DOHH2 (cell line): Measurements from ENCODE around the gene DHRS9.
"Not testable (repeated sequence)": the region's sequence is repeated elsewhere in the genome, so short reads cannot be mapped to it uniquely, and the experiment has no call there.

Source experiments
- H3F3A ChIP-seq: fragments of 200-600 bp; sonication (generic), shearing (Covaris generic); 2 replicates; pipeline ENCODE4 v1.6.0; 2016; ENCODE audit warnings: antibody characterized with exemption, mild to moderate bottlenecking; ENCODE audit not compliant: control insufficient read depth, insufficient read depth
- H3K27ac ChIP-seq: fragments of 200-600 bp; sonication (generic); 2 replicates; pipeline ENCODE4 v1.5.1; 2014; ENCODE audit warnings: low read depth, mild to moderate bottlenecking, low read length, moderate library complexity
- H3K27me3 ChIP-seq: fragments of 200-600 bp; sonication (generic); 2 replicates; pipeline ENCODE4 v1.6.1; 2014; ENCODE audit warnings: mild to moderate bottlenecking, low read length, mixed read lengths; ENCODE audit not compliant: control insufficient read depth
- H3K36me3 ChIP-seq: fragments of 200-600 bp; sonication (generic); 2 replicates; pipeline ENCODE4 v1.6.1; 2014; ENCODE audit warnings: mild to moderate bottlenecking, low read length, moderate library complexity, mixed read lengths; ENCODE audit not compliant: control insufficient read depth
- H3K4me1 ChIP-seq: fragments of 200-600 bp; sonication (generic); 2 replicates; pipeline ENCODE4 v1.6.1; 2014; ENCODE audit warnings: mild to moderate bottlenecking, low read length, mixed read lengths; ENCODE audit not compliant: control insufficient read depth
- H3K4me2 ChIP-seq: fragments of 200-600 bp; sonication (generic); 2 replicates; pipeline ENCODE4 v1.6.0; 2014; ENCODE audit warnings: mild to moderate bottlenecking, low read length, moderate library complexity
- H3K4me3 ChIP-seq: fragments of 200-600 bp; sonication (generic); 2 replicates; pipeline ENCODE4 v1.5.1; 2014; ENCODE audit warnings: mild to moderate bottlenecking, low read length, mixed read lengths
- H3K79me2 ChIP-seq: fragments of 200-600 bp; sonication (generic); 2 replicates; pipeline ENCODE4 v1.6.1; 2014; ENCODE audit warnings: mild to moderate bottlenecking, low read length, mixed read lengths; ENCODE audit not compliant: control insufficient read depth
- H3K9me2 ChIP-seq: fragments of 200-600 bp; sonication (generic); replicated peaks from 2 replicates; pipeline ENCODE4 v1.6.1; 2014; ENCODE audit warnings: mild to moderate bottlenecking, low read length, mixed read lengths; ENCODE audit not compliant: control insufficient read depth
- H3K9me3 ChIP-seq: fragments of 200-600 bp; sonication (generic); 2 replicates; pipeline ENCODE4 v1.6.1; 2014; ENCODE audit warnings: antibody characterized with exemption, low read length, mixed read lengths; ENCODE audit not compliant: control insufficient read depth, insufficient read depth
- H4K20me1 ChIP-seq: fragments of 200-600 bp; sonication (generic); 2 replicates; pipeline ENCODE4 v1.6.0; 2014; ENCODE audit warnings: low read depth, mild to moderate bottlenecking, antibody characterized with exemption, low read length, moderate library complexity; ENCODE audit not compliant: control insufficient read depth, insufficient read depth
- CTCF ChIP-seq: fragments of 200-600 bp; sonication (generic); IDR thresholded peaks from one replicate; pipeline ENCODE4 v1.5.1; 2014; ENCODE audit warnings: antibody characterized with exemption, mild to moderate bottlenecking, low read depth, low read length; ENCODE audit not compliant: poor library complexity, severe bottlenecking
- EZH2phosphoT487 ChIP-seq: fragments of 200-600 bp; sonication (generic); IDR thresholded peaks from 2 replicates; pipeline ENCODE4 v1.6.1; 2017; ENCODE audit warnings: borderline replicate concordance, mild to moderate bottlenecking, antibody characterized with exemption, low read length, moderate library complexity, mixed read lengths

Gene DHRS9

DNA sequence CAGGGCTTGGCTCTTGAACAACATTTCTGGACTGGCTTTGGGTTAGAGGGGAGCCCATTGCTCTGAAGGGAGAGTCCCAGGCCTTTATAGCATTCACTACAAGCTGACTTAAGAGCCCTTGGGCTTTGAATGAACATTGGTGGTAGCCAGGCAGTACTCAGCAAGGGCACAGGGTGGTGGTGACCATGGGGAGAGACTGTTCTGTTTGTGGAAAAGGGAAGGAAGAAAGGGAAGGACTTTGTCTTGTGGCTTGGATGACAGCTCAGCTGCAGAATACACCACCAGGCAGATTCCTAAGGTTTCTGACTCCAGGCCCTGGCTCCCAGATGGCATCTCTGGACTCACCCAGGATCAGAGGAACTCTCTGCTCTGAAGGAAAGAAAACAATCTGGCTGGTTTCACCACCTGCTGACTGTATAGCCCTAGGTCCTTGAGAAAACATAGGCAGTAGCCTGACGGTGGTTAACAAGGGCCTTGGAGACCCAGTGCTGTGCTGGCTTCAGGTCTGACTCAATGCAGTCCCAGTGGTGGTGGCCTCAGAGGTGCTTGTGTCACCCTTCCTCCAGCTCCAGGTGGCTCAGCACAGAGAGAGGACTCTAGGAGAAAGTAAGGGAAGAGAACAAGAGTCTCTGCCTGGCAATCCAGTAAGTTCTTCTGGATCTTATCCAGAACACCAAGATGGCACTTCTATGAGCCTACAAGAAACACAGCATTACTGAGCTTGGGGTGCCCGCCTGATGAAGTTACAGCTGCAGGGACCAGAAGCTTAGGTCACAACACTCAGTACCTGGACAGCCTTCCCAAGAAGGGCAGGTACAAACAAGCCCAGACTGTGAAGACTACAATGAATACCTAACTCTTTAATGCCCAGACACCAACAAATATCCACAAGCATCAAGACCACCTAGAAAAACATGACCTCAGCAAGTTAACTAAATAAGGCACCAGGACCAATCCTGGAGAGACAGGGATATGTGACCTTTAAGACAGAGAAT, 21.8 kb upstream of the DHRS9 start:
- Histone ChIP-seq H3K4me1 (no peaks in the 10 kb centered on the region), H4K20me1 (no peaks in the 10 kb centered on the region), H3F3A (no peaks in the 10 kb centered on the region), H3K36me3 (no peaks in the 10 kb centered on the region), H3K9me3 (peaks cover 5% of the 10 kb centered on the region; the same call in 1 of the 2 replicates), H3K9me2 (no peaks in the 10 kb centered on the region), H3K4me2 (no peak overlapping the region), H3K27me3 (no peaks in the 10 kb centered on the region; the same call in 1 of the 2 replicates), H3K4me3 (no peak overlapping the region), H3K27ac (no peak overlapping the region), H3K79me2 (no peaks in the 10 kb centered on the region)
- no peak for TF ChIP-seq EZH2phosphoT487
- TF ChIP-seq CTCF = no peak

- no peak overlapping the region for H3K27ac ChIP-seq
- TF ChIP-seq CTCF = no peak
- no peak for TF ChIP-seq EZH2phosphoT487
- no peaks in the 10 kb centered on the region for H3K9me2 ChIP-seq
- H3F3A ChIP-seq = no peaks in the 10 kb centered on the region
- H3K4me3 ChIP-seq = no peak overlapping the region
- H3K36me3 ChIP-seq = no peaks in the 10 kb centered on the region
- no peaks in the 10 kb centered on the region for H3K4me1 ChIP-seq
- H3K79me2 ChIP-seq = no peaks in the 10 kb centered on the region
- H3K4me2 ChIP-seq = no peak overlapping the region
- H4K20me1 ChIP-seq = no peaks in the 10 kb centered on the region
- H3K27me3 ChIP-seq = no peaks in the 10 kb centered on the region; the same call in 1 of the 2 replicates
- no peaks in the 10 kb centered on the region for H3K9me3 ChIP-seq
These were observed 20.2 kb upstream of the DHRS9 start for GRCh38 chr2:169049142-169049541.

DNA sequence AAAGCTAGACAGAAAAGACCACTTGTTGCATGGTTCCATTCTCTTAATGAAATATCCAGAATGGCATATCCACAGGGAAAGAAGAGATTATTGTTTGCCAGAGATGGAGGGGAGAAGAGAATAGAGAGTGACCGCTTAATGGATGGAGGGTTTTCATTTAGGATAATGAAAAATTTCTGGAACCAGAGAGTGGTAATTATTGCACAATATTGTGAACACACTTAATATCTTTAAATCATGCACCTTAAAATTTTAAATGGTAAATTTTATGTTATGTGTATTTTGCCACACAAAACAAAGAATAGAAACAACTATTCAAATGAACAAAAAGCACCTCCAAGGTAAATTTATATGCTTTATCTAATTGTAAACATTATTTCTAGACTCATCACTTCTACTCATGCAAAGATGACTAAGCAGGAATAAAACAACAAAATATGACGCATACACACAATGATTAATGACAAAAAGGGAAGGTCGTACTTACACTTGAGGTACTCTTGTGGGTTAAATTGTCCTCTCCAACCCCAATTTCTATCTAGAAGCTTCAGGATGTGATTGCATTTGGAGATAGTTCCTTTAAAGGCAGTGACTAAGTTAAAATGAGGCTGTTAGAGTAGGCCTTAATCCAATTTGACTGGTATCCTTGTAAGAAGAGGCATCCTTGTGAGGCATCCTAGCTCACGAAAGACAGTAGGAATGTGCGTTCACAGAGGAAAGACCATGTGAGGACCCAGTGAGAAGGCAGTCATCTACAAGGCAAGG, 18.7 kb upstream of the DHRS9 start:
- H3K27me3 ChIP-seq = no peaks in the 10 kb centered on the region; the same call in 1 of the 2 replicates
- H4K20me1 ChIP-seq = no peaks in the 10 kb centered on the region

GRCh38 chr2:169054575-169054974, 14.8 kb upstream of the DHRS9 start:
- H3K4me2 ChIP-seq, H3K9me2 ChIP-seq, H3K9me3 ChIP-seq, H3K27me3 ChIP-seq, H4K20me1 ChIP-seq, H3K79me2 ChIP-seq, H3K27ac ChIP-seq, H3K4me1 ChIP-seq, H3K4me3 ChIP-seq, H3K36me3 ChIP-seq, H3F3A ChIP-seq: not testable (repeated sequence)

More for the DNA sequence above, 18.7 kb upstream of the DHRS9 start:
- TF ChIP-seq CTCF = no peak
- TF ChIP-seq EZH2phosphoT487 = no peak
- Histone ChIP-seq H3K4me2 (no peak overlapping the region), H3K36me3 (no peaks in the 10 kb centered on the region), H3K27ac (no peak overlapping the region), H3F3A (no peaks in the 10 kb centered on the region), H3K79me2 (no peaks in the 10 kb centered on the region), H3K9me2 (no peaks in the 10 kb centered on the region), H3K4me1 (no peaks in the 10 kb centered on the region), H3K9me3 (peaks cover 4% of the 10 kb centered on the region; the same call in 1 of the 2 replicates), H3K4me3 (no peak overlapping the region)

GRCh38 chr2:169064199-169064598, 5.2 kb upstream of the DHRS9 start:
- not testable (repeated sequence) for H3K27me3 ChIP-seq, H3K4me3 ChIP-seq, H3K4me1 ChIP-seq, H3K27ac ChIP-seq, H3K9me2 ChIP-seq, H4K20me1 ChIP-seq, H3K79me2 ChIP-seq, H3K9me3 ChIP-seq, H3K4me2 ChIP-seq, H3F3A ChIP-seq, H3K36me3 ChIP-seq
